HepG2 (cell line): ENCODE results near the gene C4orf17. TPM values are rescaled to one million over a fixed set of nuclear protein-coding genes. Genes with fewer than 3 reads are reported as not detected.

Experiments used
- ARID2 ChIP-seq: sonication (generic); formaldehyde crosslinking; IDR thresholded peaks from 2 replicates; pipeline ENCODE4 v1.8.1; 2022; ENCODE audit warnings: mild to moderate bottlenecking, missing genetic modification reagents, borderline replicate concordance
- ATF3 ChIP-seq: sonication (generic); formaldehyde crosslinking; IDR thresholded peaks from 2 replicates; pipeline ENCODE4 v1.4.0; 2020; ENCODE audit warnings: missing genetic modification reagents
- CHD4 ChIP-seq: fragments of 200-600 bp; sonication (generic); IDR thresholded peaks from 2 replicates; pipeline ENCODE4 v1.7.0; 2017; ENCODE audit warnings: mild to moderate bottlenecking, low read length, borderline replicate concordance
- HNF4G ChIP-seq, 2 experiments: sonication (generic) in 1 of 2; formaldehyde crosslinking in 1 of 2; IDR thresholded peaks; 2 replicates each; pipeline versions ENCODE4 v1.4.0 to v1.6.1; 2011 to 2020; ENCODE audit warnings: borderline replicate concordance in 2 of 2, low read depth in 2 of 2, mild to moderate bottlenecking in 2 of 2, low read length in 1 of 2, missing genetic modification reagents in 1 of 2, moderate library complexity in 1 of 2
- HNRNPUL1 ChIP-seq: fragments of 200-400 bp; formaldehyde crosslinking; IDR thresholded peaks from 2 replicates; pipeline ENCODE4 v1.6.1; 2017; ENCODE audit warnings: low read depth, mild to moderate bottlenecking, low read length, moderate library complexity
- IKZF4 ChIP-seq: sonication (generic); formaldehyde crosslinking; IDR thresholded peaks from 2 replicates; pipeline ENCODE4 v1.5.1; 2020; ENCODE audit warnings: borderline replicate concordance, mild to moderate bottlenecking, low read depth, missing genetic modification reagents; ENCODE audit errors: not compliant biosample characterization
- MAFK ChIP-seq, 2 experiments: IDR thresholded peaks in 1 of 2; conservative IDR thresholded peaks in 1 of 2; 2 replicates each; pipeline ENCODE4 v1.6.1; 2011; ENCODE audit warnings: improper control_type of control experiment in 2 of 2, low read length in 2 of 2
- MATR3 ChIP-seq: sonication (generic); formaldehyde crosslinking; IDR thresholded peaks from 2 replicates; pipeline ENCODE4 v1.4.0; 2020; ENCODE audit warnings: missing genetic modification reagents
- PRDM4 ChIP-seq: sonication (generic); formaldehyde crosslinking; IDR thresholded peaks from 2 replicates; pipeline ENCODE4 v1.9.0; 2021; ENCODE audit warnings: missing genetic modification reagents, borderline replicate concordance
- SMARCC2 ChIP-seq: fragments of 450-650 bp; IDR thresholded peaks from 2 replicates; pipeline ENCODE4 v1.6.1; 2017; ENCODE audit warnings: antibody characterized with exemption, mild to moderate bottlenecking
- ZBTB20 ChIP-seq: sonication (generic); formaldehyde crosslinking; IDR thresholded peaks from 2 replicates; pipeline ENCODE4 v1.8.1; 2023; ENCODE audit warnings: missing genetic modification reagents, low read depth, mild to moderate bottlenecking, borderline replicate concordance
- ZBTB46 ChIP-seq: sonication (generic); formaldehyde crosslinking; IDR thresholded peaks from 2 replicates; pipeline ENCODE4 v1.4.0; 2020; ENCODE audit warnings: mild to moderate bottlenecking, missing genetic modification reagents, borderline replicate concordance
- ZNF296 ChIP-seq: sonication (generic); formaldehyde crosslinking; conservative IDR thresholded peaks from 2 replicates; pipeline ENCODE4 v1.5.0; 2020; ENCODE audit warnings: mild to moderate bottlenecking, missing genetic modification reagents
- ZNF543 ChIP-seq: sonication (generic); formaldehyde crosslinking; IDR thresholded peaks from 2 replicates; pipeline ENCODE4 v1.4.0; 2020; ENCODE audit warnings: mild to moderate bottlenecking, missing genetic modification reagents
- ZNF746 ChIP-seq: sonication (generic); formaldehyde crosslinking; IDR thresholded peaks from 2 replicates; pipeline ENCODE4 v1.8.0; 2022; ENCODE audit warnings: mild to moderate bottlenecking, missing genetic modification reagents
- ZNF770 ChIP-seq: sonication (generic); formaldehyde crosslinking; IDR thresholded peaks from 2 replicates; pipeline ENCODE4 v1.5.0; 2020; ENCODE audit warnings: mild to moderate bottlenecking, missing genetic modification reagents
- polyA plus RNA-seq, 8 experiments: library from polyadenylated mRNA; depleted of rRNA in 3 of 8; stranded (reverse) in 7 of 8; unstranded in 1 of 8; fragments of >200 nt; fragmentation: Illumina TruSeq in 4 of 8; extraction: Trizol in 4 of 8; gene quantifications; 2 replicates each; pipeline versions ENCODE4 v1.2.1 to v1.2.3, GENCODE V29; 2011 to 2016; ENCODE audit warnings: low read depth in 4 of 8, missing spikeins in 1 of 8, mixed read lengths in 1 of 8; ENCODE audit not compliant: insufficient read depth in 1 of 8
- total RNA-seq, 5 experiments: library from RNA; depleted of rRNA; stranded (reverse); fragments of >200 nt; fragmentation: Illumina TruSeq; extraction: Trizol; gene quantifications; 2 replicates each; pipeline ENCODE4 v1.2.3, GENCODE V29; 2016; ENCODE audit warnings: low read depth in 1 of 5
- TF ChIP-seq, protein P1 (sequence below): sonication (generic); formaldehyde crosslinking; IDR thresholded peaks from 2 replicates; pipeline ENCODE4 v1.8.0; 2022; ENCODE audit warnings: mild to moderate bottlenecking, missing genetic modification reagents; ENCODE audit not compliant: insufficient replicate concordance
- TF ChIP-seq, protein P2 (sequence below): sonication (generic); formaldehyde crosslinking; IDR thresholded peaks from 2 replicates; pipeline ENCODE4 v1.5.0; 2020; ENCODE audit warnings: missing genetic modification reagents

C4orf17 gene
- total and polyA plus RNA-seq, 2 of the 13 experiments (the other 11 are each of a cell fraction or from before 2014, with no cell fraction given) = not detected

DNA sequence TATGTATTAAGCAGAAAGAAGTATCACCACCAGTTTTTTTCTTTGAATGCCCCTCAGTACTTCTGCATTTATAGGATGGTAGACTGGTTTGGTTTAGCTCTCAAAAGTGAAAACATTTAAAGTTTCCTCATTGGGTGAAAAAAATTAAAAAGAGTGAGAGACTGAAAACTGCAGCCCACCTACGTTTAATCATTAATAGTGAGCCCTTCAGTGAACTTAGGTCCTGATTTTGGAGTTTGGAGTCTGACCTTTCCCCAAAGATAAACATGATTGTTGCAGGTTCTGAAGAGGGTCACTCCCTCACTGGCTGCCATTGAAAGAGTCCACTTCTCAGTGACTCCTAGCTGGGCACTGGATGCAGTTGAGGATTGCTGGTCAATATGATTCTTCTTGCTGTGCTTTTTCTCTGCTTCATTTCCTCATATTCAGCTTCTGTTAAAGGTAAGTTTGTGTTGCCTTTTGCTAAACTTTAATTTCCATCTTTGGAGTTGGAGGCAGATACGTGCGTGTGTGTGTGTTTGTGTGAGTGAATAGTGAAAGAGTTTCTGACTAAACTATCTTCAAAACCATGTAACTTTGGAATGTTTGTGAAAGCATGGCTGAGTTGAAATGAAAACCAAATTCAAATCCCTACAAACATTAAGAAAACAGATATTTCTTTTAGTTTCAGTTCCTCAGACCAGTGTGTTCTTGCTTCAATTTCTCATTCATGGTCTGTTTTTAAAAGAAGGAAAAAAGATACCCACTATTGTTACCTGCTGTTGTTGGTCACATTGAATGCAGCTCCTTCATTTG, 63.9 kb downstream of the C4orf17 start, which contains the start of gene MTTP (continued):
- TF ChIP-seq SMARCC2 (no peak), MAFK (conservative IDR thresholded peaks at IDR 0.05 in 1 of 2, IDR thresholded peaks at IDR 0.05 in 1 of 2; ENCODE audit: low read length in 2 of 2) (no peak), ZBTB20 (CRISPR knock-in tag) (peak; percentile 83), ZNF543 (CRISPR knock-in tag) (no peak), HNRNPUL1 (peak; percentile 91), IKZF4 (peak; percentile 46), MATR3 (CRISPR knock-in tag) (no peak), ZNF746 (CRISPR knock-in tag) (no peak), ARID2 (CRISPR knock-in tag) (no peak), HNF4G (IDR thresholded peaks at IDR 0.05; ENCODE audit: borderline replicate concordance, low read depth, low read length) (peak; percentile 98), HNF4G (CRISPR knock-in tag; IDR thresholded peaks at IDR 0.05; ENCODE audit: borderline replicate concordance, low read depth) (peak; percentile 95; the same call in 1 of the 2 replicates), ZNF296 (CRISPR knock-in tag) (no peak), CHD4 (no peak), ZNF770 (no peak), PRDM4 (no peak), ATF3 (CRISPR knock-in tag) (no peak), ZBTB46 (no peak)
- TF ChIP-seq, protein P1, sequence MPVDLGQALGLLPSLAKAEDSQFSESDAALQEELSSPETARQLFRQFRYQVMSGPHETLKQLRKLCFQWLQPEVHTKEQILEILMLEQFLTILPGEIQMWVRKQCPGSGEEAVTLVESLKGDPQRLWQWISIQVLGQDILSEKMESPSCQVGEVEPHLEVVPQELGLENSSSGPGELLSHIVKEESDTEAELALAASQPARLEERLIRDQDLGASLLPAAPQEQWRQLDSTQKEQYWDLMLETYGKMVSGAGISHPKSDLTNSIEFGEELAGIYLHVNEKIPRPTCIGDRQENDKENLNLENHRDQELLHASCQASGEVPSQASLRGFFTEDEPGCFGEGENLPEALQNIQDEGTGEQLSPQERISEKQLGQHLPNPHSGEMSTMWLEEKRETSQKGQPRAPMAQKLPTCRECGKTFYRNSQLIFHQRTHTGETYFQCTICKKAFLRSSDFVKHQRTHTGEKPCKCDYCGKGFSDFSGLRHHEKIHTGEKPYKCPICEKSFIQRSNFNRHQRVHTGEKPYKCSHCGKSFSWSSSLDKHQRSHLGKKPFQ (CRISPR knock-in tag) = no peak
- TF ChIP-seq, protein P2, sequence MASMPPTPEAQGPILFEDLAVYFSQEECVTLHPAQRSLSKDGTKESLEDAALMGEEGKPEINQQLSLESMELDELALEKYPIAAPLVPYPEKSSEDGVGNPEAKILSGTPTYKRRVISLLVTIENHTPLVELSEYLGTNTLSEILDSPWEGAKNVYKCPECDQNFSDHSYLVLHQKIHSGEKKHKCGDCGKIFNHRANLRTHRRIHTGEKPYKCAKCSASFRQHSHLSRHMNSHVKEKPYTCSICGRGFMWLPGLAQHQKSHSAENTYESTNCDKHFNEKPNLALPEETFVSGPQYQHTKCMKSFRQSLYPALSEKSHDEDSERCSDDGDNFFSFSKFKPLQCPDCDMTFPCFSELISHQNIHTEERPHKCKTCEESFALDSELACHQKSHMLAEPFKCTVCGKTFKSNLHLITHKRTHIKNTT = no peak
